DND-41 (cell line): Measurements from ENCODE around the gene PLCG1.

Experiments used
- ATAC-seq: fragments of 200-7000 bp; cut with Tn5 transposase; 3 replicates; pipeline ENCODE4 v1.9.1; 2021; ENCODE audit warnings: low read depth; ENCODE audit not compliant: insufficient read depth
- DNase-seq: peaks from one replicate; pipeline ENCODE4 v3.0.0-alpha.2; 2020
- H2AFZ ChIP-seq: 2 replicates; pipeline ENCODE4 v1.6.0; 2012; ENCODE audit warnings: low read depth, low read length
- H3K27ac ChIP-seq: 2 replicates; pipeline ENCODE4 v1.5.1; 2012; ENCODE audit warnings: low read length, inconsistent platforms
- H3K27me3 ChIP-seq: fragments of 200-600 bp; sonication (generic); 2 replicates; pipeline ENCODE4 v1.6.0; 2012; ENCODE audit warnings: low read length, mild to moderate bottlenecking, inconsistent platforms; ENCODE audit not compliant: insufficient read depth, poor library complexity
- H3K36me3 ChIP-seq: 2 replicates; pipeline ENCODE4 v1.5.1; 2012; ENCODE audit warnings: low read length, inconsistent platforms; ENCODE audit not compliant: insufficient read depth
- H3K4me1 ChIP-seq: 2 replicates; pipeline ENCODE4 v1.5.1; 2012; ENCODE audit warnings: mild to moderate bottlenecking, low read length; ENCODE audit not compliant: insufficient read depth
- H3K4me2 ChIP-seq: 2 replicates; pipeline ENCODE4 v1.6.0; 2012; ENCODE audit warnings: mild to moderate bottlenecking, moderate library complexity, low read length, inconsistent platforms; ENCODE audit not compliant: insufficient read depth
- H3K4me3 ChIP-seq, 2 experiments: fragments of 200-600 bp in 1 of 2; shearing (Covaris generic) in 1 of 2; 2 replicates each; pipeline ENCODE4 v1.5.1; 2012 to 2016; ENCODE audit warnings: inconsistent platforms in 2 of 2, low read length in 2 of 2, mild to moderate bottlenecking in 2 of 2, low read depth in 1 of 2, moderate library complexity in 1 of 2
- H3K79me2 ChIP-seq: 2 replicates; pipeline ENCODE4 v1.6.0; 2012; ENCODE audit warnings: low read length, inconsistent platforms; ENCODE audit not compliant: insufficient read depth
- H3K9ac ChIP-seq: 2 replicates; pipeline ENCODE4 v1.6.0; 2012; ENCODE audit warnings: low read depth, mild to moderate bottlenecking, inconsistent platforms, low read length, moderate library complexity
- H3K9me3 ChIP-seq: 2 replicates; pipeline ENCODE4 v1.5.1; 2012; ENCODE audit warnings: low read length, moderate library complexity, mild to moderate bottlenecking, inconsistent platforms; ENCODE audit not compliant: insufficient read depth, severe bottlenecking
- H4K20me1 ChIP-seq: 2 replicates; pipeline ENCODE4 v1.6.0; 2012; ENCODE audit warnings: low read length; ENCODE audit not compliant: insufficient read depth
- CTCF ChIP-seq: IDR thresholded peaks from 2 replicates; pipeline ENCODE4 v1.5.1; 2012; ENCODE audit warnings: borderline replicate concordance, low read length, moderate library complexity, mild to moderate bottlenecking; ENCODE audit not compliant: poor library complexity, severe bottlenecking; ENCODE audit errors: extremely low read depth
- EZH2 ChIP-seq: IDR thresholded peaks from 3 replicates; pipeline ENCODE4 v1.6.1; 2012; ENCODE audit warnings: borderline replicate concordance, low read depth, mild to moderate bottlenecking, moderate library complexity, low read length, inconsistent platforms; ENCODE audit not compliant: severe bottlenecking

PLCG1 gene

DNA sequence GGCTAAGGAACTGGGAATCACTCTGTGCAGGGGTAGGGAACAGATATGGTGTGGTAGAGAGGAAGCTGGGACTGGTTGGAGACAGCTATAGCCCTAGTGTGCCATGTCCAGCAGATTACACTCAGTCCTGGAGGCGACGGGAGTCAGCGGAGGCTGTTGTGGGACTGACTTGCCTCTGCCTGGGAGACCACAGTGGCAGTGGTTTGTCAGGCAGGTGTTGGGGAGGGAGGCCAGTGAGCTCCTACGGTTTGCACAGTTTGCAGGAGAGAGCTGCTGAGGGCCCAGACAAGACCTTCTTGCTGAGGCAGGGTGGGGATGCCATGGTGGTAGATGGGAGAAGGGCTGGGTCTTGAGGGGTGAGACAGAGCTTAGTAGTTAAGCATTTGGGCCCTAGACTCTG lies 4.9 kb downstream of the PLCG1 start:
- Histone ChIP-seq H3K4me3 (0 out of 4 replicates have a peak overlapping the region, but pooled peaks of 1 of the 2 experiments have one; percentile 4), H3K79me2 (peaks cover 99% of the 10 kb centered on the region), H3K27ac (peak overlapping the region; percentile 41), H3K4me1 (peaks cover 70% of the 10 kb centered on the region), H3K9me3 (no peaks in the 10 kb centered on the region), H3K36me3 (peaks cover 75% of the 10 kb centered on the region), H3K4me2 (peak overlapping the region; percentile 89), H3K27me3 (no peaks in the 10 kb centered on the region), H3K9ac (peak overlapping the region; percentile 9; the same call in 1 of the 2 replicates), H2AFZ (no peak overlapping the region), H4K20me1 (peaks cover 92% of the 10 kb centered on the region)
- no peak for ATAC-seq
- no peak for TF ChIP-seq CTCF
- TF ChIP-seq EZH2, result no peak
- peak; percentile 40 for DNase-seq

- peak; percentile 67 for ATAC-seq
- Histone ChIP-seq H3K79me2 (peaks cover 100% of the 10 kb centered on the region), H3K36me3 (peaks cover 79% of the 10 kb centered on the region)
Observed at GRCh38 chr20:41142919-41143318, 5.6 kb downstream of the PLCG1 start.

GRCh38 chr20:41143354-41143753 lies 6.0 kb downstream of the PLCG1 start:
- peak overlapping the region; percentile 89 for H3K4me2 ChIP-seq

More at GRCh38 chr20:41142919-41143318, 5.6 kb downstream of the PLCG1 start:
- no peaks in the 10 kb centered on the region for H3K9me3 ChIP-seq
- H3K4me2 ChIP-seq, result peak overlapping the region; percentile 89
- 0 out of 4 replicates have a peak overlapping the region, but pooled peaks of 1 of the 2 experiments have one; percentile 4 for H3K4me3 ChIP-seq
- no peak overlapping the region for H2AFZ ChIP-seq
- peak overlapping the region; percentile 41 for H3K27ac ChIP-seq
- peak; percentile 68 for DNase-seq
- peaks cover 70% of the 10 kb centered on the region for H3K4me1 ChIP-seq
- TF ChIP-seq CTCF, result no peak
- TF ChIP-seq EZH2, result no peak
- 0 out of 2 replicates have a peak overlapping the region, but pooled peaks have one; percentile 9 for H3K9ac ChIP-seq
- no peaks in the 10 kb centered on the region for H3K27me3 ChIP-seq
- peaks cover 97% of the 10 kb centered on the region for H4K20me1 ChIP-seq

More at GRCh38 chr20:41143354-41143753, 6.0 kb downstream of the PLCG1 start:
- H3K27ac ChIP-seq, result peak overlapping the region; percentile 41
- H4K20me1 ChIP-seq, result peaks cover 99% of the 10 kb centered on the region
- H3K9me3 ChIP-seq, result no peaks in the 10 kb centered on the region
- TF ChIP-seq EZH2, result no peak
- TF ChIP-seq CTCF, result no peak
- H3K79me2 ChIP-seq, result peaks cover 100% of the 10 kb centered on the region
- H2AFZ ChIP-seq, result no peak overlapping the region
- no peak overlapping the region for H3K4me3 ChIP-seq
- ATAC-seq (no peak), DNase-seq (no peak)
- H3K27me3 ChIP-seq, result no peaks in the 10 kb centered on the region
- H3K36me3 ChIP-seq, result peaks cover 83% of the 10 kb centered on the region
- peaks cover 70% of the 10 kb centered on the region for H3K4me1 ChIP-seq
- no peak overlapping the region for H3K9ac ChIP-seq
